ENCODE data around the gene LORICRIN. TPM values are rescaled to one million over a fixed set of nuclear protein-coding genes. Genes with fewer than 3 reads are reported as not detected.

LORICRIN gene
- total RNA-seq, 1 donor, result not detected

- Histone ChIP-seq H3K4me1 (ENCODE audit: insufficient read depth, low read length) (peaks cover 33% of the 10 kb centered on the region), H3K27me3 (ENCODE audit: insufficient read depth, low read length) (peaks cover 5% of the 10 kb centered on the region), H3K4me3 (ENCODE audit: low read length) (no peak overlapping the region), H3K9me3 (ENCODE audit: low read depth, low read length) (no peaks in the 10 kb centered on the region)
Measured at GRCh38 chr1:153233448-153233847, 26.0 kb upstream of the LORICRIN start.

- Histone ChIP-seq H3K4me1 (ENCODE audit: insufficient read depth, low read length) (peaks cover under 1% of the 10 kb centered on the region), H3K9me3 (ENCODE audit: low read depth, low read length) (no peaks in the 10 kb centered on the region), H3K4me3 (ENCODE audit: low read length) (no peak overlapping the region), H3K27me3 (ENCODE audit: insufficient read depth, low read length) (peaks cover 3% of the 10 kb centered on the region)
Measured at GRCh38 chr1:153238527-153238926, 21.0 kb upstream of the LORICRIN start.

GRCh38 chr1:153242160-153242559 lies 17.3 kb upstream of the LORICRIN start:
- no peaks in the 10 kb centered on the region for H3K4me1 ChIP-seq (ENCODE audit: insufficient read depth, low read length)
- no peaks in the 10 kb centered on the region for H3K9me3 ChIP-seq (ENCODE audit: low read depth, low read length)
- peaks cover 3% of the 10 kb centered on the region for H3K27me3 ChIP-seq (ENCODE audit: insufficient read depth, low read length)
- H3K4me3 ChIP-seq (ENCODE audit: low read length), result no peak overlapping the region

- Histone ChIP-seq H3K4me3 (ENCODE audit: low read length) (no peak overlapping the region), H3K4me1 (ENCODE audit: insufficient read depth, low read length) (no peaks in the 10 kb centered on the region), H3K9me3 (ENCODE audit: low read depth, low read length) (no peaks in the 10 kb centered on the region), H3K27me3 (ENCODE audit: insufficient read depth, low read length) (peaks cover 4% of the 10 kb centered on the region)
Measured at GRCh38 chr1:153245466-153245865, 14.0 kb upstream of the LORICRIN start.

GRCh38 chr1:153246018-153246417 lies 13.5 kb upstream of the LORICRIN start:
- H3K4me3 ChIP-seq (ENCODE audit: low read length), result no peak overlapping the region
- no peaks in the 10 kb centered on the region for H3K9me3 ChIP-seq (ENCODE audit: low read depth, low read length)
- H3K27me3 ChIP-seq (ENCODE audit: insufficient read depth, low read length), result peaks cover 4% of the 10 kb centered on the region
- H3K4me1 ChIP-seq (ENCODE audit: insufficient read depth, low read length), result no peaks in the 10 kb centered on the region

- Histone ChIP-seq H3K9me3 (ENCODE audit: low read depth, low read length) (no peaks in the 10 kb centered on the region), H3K4me3 (ENCODE audit: low read length) (no peak overlapping the region), H3K4me1 (ENCODE audit: insufficient read depth, low read length) (no peaks in the 10 kb centered on the region), H3K27me3 (ENCODE audit: insufficient read depth, low read length) (peaks cover 4% of the 10 kb centered on the region)
Measured at GRCh38 chr1:153246825-153247224, 12.7 kb upstream of the LORICRIN start.

GRCh38 chr1:153248176-153248879 lies 11.2 kb upstream of the LORICRIN start:
- Histone ChIP-seq H3K9me3 (ENCODE audit: low read depth, low read length) (no peaks in the 10 kb centered on the region), H3K4me1 (ENCODE audit: insufficient read depth, low read length) (no peaks in the 10 kb centered on the region), H3K4me3 (ENCODE audit: low read length) (no peak overlapping the region), H3K27me3 (ENCODE audit: insufficient read depth, low read length) (peaks cover 4% of the 10 kb centered on the region)

- Histone ChIP-seq H3K4me3 (ENCODE audit: low read length) (no peak overlapping the region), H3K4me1 (ENCODE audit: insufficient read depth, low read length) (no peaks in the 10 kb centered on the region), H3K27me3 (ENCODE audit: insufficient read depth, low read length) (peaks cover 4% of the 10 kb centered on the region), H3K9me3 (ENCODE audit: low read depth, low read length) (no peaks in the 10 kb centered on the region)
Measured at GRCh38 chr1:153250166-153250565, 9.3 kb upstream of the LORICRIN start.

- H3K27me3 ChIP-seq (ENCODE audit: insufficient read depth, low read length), result peaks cover 4% of the 10 kb centered on the region
- H3K9me3 ChIP-seq (ENCODE audit: low read depth, low read length), result no peaks in the 10 kb centered on the region
- no peak overlapping the region for H3K4me3 ChIP-seq (ENCODE audit: low read length)
- no peaks in the 10 kb centered on the region for H3K4me1 ChIP-seq (ENCODE audit: insufficient read depth, low read length)
Measured at GRCh38 chr1:153251087-153251486, 8.4 kb upstream of the LORICRIN start.

- H3K9me3 ChIP-seq (ENCODE audit: low read depth, low read length), result no peaks in the 10 kb centered on the region
- H3K4me1 ChIP-seq (ENCODE audit: insufficient read depth, low read length), result no peaks in the 10 kb centered on the region
- no peak overlapping the region for H3K4me3 ChIP-seq (ENCODE audit: low read length)
- peaks cover 4% of the 10 kb centered on the region for H3K27me3 ChIP-seq (ENCODE audit: insufficient read depth, low read length)
Measured at GRCh38 chr1:153251562-153251961, 7.9 kb upstream of the LORICRIN start.

- peaks cover 4% of the 10 kb centered on the region for H3K27me3 ChIP-seq (ENCODE audit: insufficient read depth, low read length)
- no peaks in the 10 kb centered on the region for H3K4me1 ChIP-seq (ENCODE audit: insufficient read depth, low read length)
- H3K4me3 ChIP-seq (ENCODE audit: low read length), result no peak overlapping the region
- no peaks in the 10 kb centered on the region for H3K9me3 ChIP-seq (ENCODE audit: low read depth, low read length)
Measured at GRCh38 chr1:153251988-153252387, 7.5 kb upstream of the LORICRIN start.

- Histone ChIP-seq H3K27me3 (ENCODE audit: insufficient read depth, low read length) (peaks cover 4% of the 10 kb centered on the region), H3K4me1 (ENCODE audit: insufficient read depth, low read length) (no peaks in the 10 kb centered on the region)
Measured at GRCh38 chr1:153253076-153253475, 6.4 kb upstream of the LORICRIN start.

GRCh38 chr1:153253693-153254092 lies 5.8 kb upstream of the LORICRIN start:
- H3K4me1 ChIP-seq (ENCODE audit: insufficient read depth, low read length), result no peaks in the 10 kb centered on the region
- H3K9me3 ChIP-seq (ENCODE audit: low read depth, low read length), result no peaks in the 10 kb centered on the region
- H3K27me3 ChIP-seq (ENCODE audit: insufficient read depth, low read length), result peaks cover 8% of the 10 kb centered on the region
- H3K4me3 ChIP-seq (ENCODE audit: low read length), result no peak overlapping the region

More at GRCh38 chr1:153253076-153253475, 6.4 kb upstream of the LORICRIN start:
- no peak overlapping the region for H3K4me3 ChIP-seq (ENCODE audit: low read length)
- no peaks in the 10 kb centered on the region for H3K9me3 ChIP-seq (ENCODE audit: low read depth, low read length)

- no peak overlapping the region for H3K4me3 ChIP-seq (ENCODE audit: low read length)
- H3K4me1 ChIP-seq (ENCODE audit: insufficient read depth, low read length), result peaks cover 25% of the 10 kb centered on the region
- H3K27me3 ChIP-seq (ENCODE audit: insufficient read depth, low read length), result peaks cover 64% of the 10 kb centered on the region
- H3K9me3 ChIP-seq (ENCODE audit: low read depth, low read length), result no peaks in the 10 kb centered on the region
Measured at GRCh38 chr1:153260585-153261280, 1.2 kb downstream of the LORICRIN start.

- Histone ChIP-seq H3K4me3 (ENCODE audit: low read length) (peak overlapping the region; percentile 13), H3K27me3 (ENCODE audit: insufficient read depth, low read length) (peaks cover 67% of the 10 kb centered on the region)
Measured at GRCh38 chr1:153261281-153262069, 2.0 kb downstream of the LORICRIN start.

More at GRCh38 chr1:153261281-153262069, 2.0 kb downstream of the LORICRIN start:
- H3K4me1 ChIP-seq (ENCODE audit: insufficient read depth, low read length), result peaks cover 25% of the 10 kb centered on the region
- H3K9me3 ChIP-seq (ENCODE audit: low read depth, low read length), result no peaks in the 10 kb centered on the region

Measured in mononuclear cell (primary cell).